Measurements from ENCODE around the gene PRG3.

- no peak for TF ChIP-seq CTCF (conservative IDR thresholded peaks at IDR 0.05; ENCODE audit: low read length)
- TF ChIP-seq EZH2phosphoT487 (IDR thresholded peaks at IDR 0.05; ENCODE audit: borderline replicate concordance), result no peak
Measured at GRCh38 chr11:57358991-57359390, 22.0 kb downstream of the PRG3 start.
